H9 (cell line): Measurements from ENCODE around the gene JMJD8. TPM values are rescaled to one million over a fixed set of nuclear protein-coding genes. Genes with fewer than 3 reads are reported as not detected.

Source experiments
- DNase-seq: peaks from one replicate; pipeline ENCODE4 v3.0.0-alpha.2; 2017
- H2AFZ ChIP-seq: one replicate; pipeline ENCODE4 v1.6.1; 2013; ENCODE audit warnings: mild to moderate bottlenecking, low read length, control low read depth, moderate library complexity
- H2AK5ac ChIP-seq: 2 replicates; pipeline ENCODE4 v1.6.1; 2013; ENCODE audit warnings: low read length, control low read depth, mixed read lengths; ENCODE audit not compliant: insufficient read length
- H2BK120ac ChIP-seq: one replicate; pipeline ENCODE4 v1.6.1; 2013; ENCODE audit warnings: low read depth, mild to moderate bottlenecking, low read length, control low read depth, inconsistent platforms; ENCODE audit not compliant: poor library complexity, severe bottlenecking
- H2BK12ac ChIP-seq: 2 replicates; pipeline ENCODE4 v1.6.1; 2013; ENCODE audit warnings: low read length, control low read depth, mixed read lengths, low read depth; ENCODE audit not compliant: insufficient read length
- H2BK15ac ChIP-seq: 2 replicates; pipeline ENCODE4 v1.6.1; 2013; ENCODE audit warnings: low read depth, low read length, control low read depth
- H2BK20ac ChIP-seq: one replicate; pipeline ENCODE4 v1.6.1; 2013; ENCODE audit warnings: low read depth, mild to moderate bottlenecking, low read length, control low read depth, inconsistent platforms; ENCODE audit not compliant: poor library complexity, severe bottlenecking
- H2BK5ac ChIP-seq: 2 replicates; pipeline ENCODE4 v1.6.1; 2013; ENCODE audit warnings: low read length, control low read depth, mixed read lengths; ENCODE audit not compliant: insufficient read length
- H3K14ac ChIP-seq: 2 replicates; pipeline ENCODE4 v1.6.1; 2013; ENCODE audit warnings: low read length, control low read depth; ENCODE audit not compliant: insufficient read depth
- H3K18ac ChIP-seq: 2 replicates; pipeline ENCODE4 v1.6.1; 2013; ENCODE audit warnings: low read depth, mild to moderate bottlenecking, mixed read lengths, low read length, control low read depth; ENCODE audit not compliant: insufficient read length
- H3K23ac ChIP-seq: 2 replicates; pipeline ENCODE4 v1.6.1; 2013; ENCODE audit warnings: low read length, control low read depth, mixed read lengths, low read depth; ENCODE audit not compliant: insufficient read length
- H3K23me2 ChIP-seq: 2 replicates; pipeline ENCODE4 v1.6.1; 2013; ENCODE audit warnings: low read depth, mild to moderate bottlenecking, mixed read lengths, low read length, control low read depth; ENCODE audit not compliant: insufficient read length, poor library complexity, severe bottlenecking
- H3K27ac ChIP-seq: 2 replicates; pipeline ENCODE4 v1.5.1; 2013; ENCODE audit warnings: low read length, control low read depth, mixed read lengths, low read depth; ENCODE audit not compliant: insufficient read length
- H3K27me3 ChIP-seq: 2 replicates; pipeline ENCODE4 v1.6.1; 2013; ENCODE audit warnings: low read length, control low read depth, inconsistent platforms; ENCODE audit not compliant: insufficient read depth
- H3K4ac ChIP-seq: 2 replicates; pipeline ENCODE4 v1.6.1; 2013; ENCODE audit warnings: low read depth, mild to moderate bottlenecking, control low read depth, inconsistent platforms, low read length, moderate library complexity
- H3K4me1 ChIP-seq: 2 replicates; pipeline ENCODE4 v1.6.1; 2013; ENCODE audit warnings: low read length, control low read depth, inconsistent platforms; ENCODE audit not compliant: insufficient read depth
- H3K4me2 ChIP-seq: 2 replicates; pipeline ENCODE4 v1.6.1; 2013; ENCODE audit warnings: low read length, control low read depth, mixed read lengths; ENCODE audit not compliant: insufficient read length, insufficient read depth
- H3K56ac ChIP-seq: 2 replicates; pipeline ENCODE4 v1.6.1; 2013; ENCODE audit warnings: low read depth, mild to moderate bottlenecking, mixed read lengths, low read length, control low read depth; ENCODE audit not compliant: insufficient read length
- H3K79me1 ChIP-seq: 2 replicates; pipeline ENCODE4 v1.6.1; 2013; ENCODE audit warnings: low read depth, mild to moderate bottlenecking, moderate library complexity, low read length, control low read depth, inconsistent platforms; ENCODE audit not compliant: insufficient read depth, poor library complexity, severe bottlenecking
- H3K79me2 ChIP-seq: 2 replicates; pipeline ENCODE4 v1.6.1; 2013; ENCODE audit warnings: low read length, control low read depth, inconsistent platforms; ENCODE audit not compliant: insufficient read depth
- H3K9ac ChIP-seq: 2 replicates; pipeline ENCODE4 v1.6.1; 2013; ENCODE audit warnings: low read length, control low read depth, mixed read lengths; ENCODE audit not compliant: insufficient read length; ENCODE audit errors: extremely low read depth
- H3K9me3 ChIP-seq: one replicate; pipeline ENCODE4 v1.6.1; 2013; ENCODE audit warnings: low read depth, low read length, inconsistent platforms; ENCODE audit not compliant: control insufficient read depth
- H3T11ph ChIP-seq: one replicate; pipeline ENCODE4 v1.6.1; 2013; ENCODE audit warnings: mild to moderate bottlenecking, low read length, control low read depth, inconsistent platforms
- H4K20me1 ChIP-seq: one replicate; pipeline ENCODE4 v1.6.1; 2013; ENCODE audit not compliant: control insufficient read depth, insufficient read length, insufficient read depth
- H4K5ac ChIP-seq: 2 replicates; pipeline ENCODE4 v1.6.1; 2013; ENCODE audit warnings: low read depth, mild to moderate bottlenecking, mixed read lengths, low read length, control low read depth; ENCODE audit not compliant: insufficient read length
- H4K8ac ChIP-seq: replicated peaks from 2 replicates; pipeline ENCODE4 v1.6.1; 2013; ENCODE audit warnings: low read length, control low read depth, mixed read lengths, low read depth; ENCODE audit not compliant: insufficient read length
- H4K91ac ChIP-seq: 2 replicates; pipeline ENCODE4 v1.6.1; 2013; ENCODE audit warnings: low read depth, mild to moderate bottlenecking, moderate library complexity, mixed read lengths, low read length, control low read depth; ENCODE audit not compliant: insufficient read length
- H3K27ac Mint-ChIP-seq, 3 experiments: 2 replicates in 2 of 3; 3 replicates in 1 of 3; pipeline ENCODE4 v1.8.0; 2020 to 2021; ENCODE audit warnings: mixed read lengths in 3 of 3, mild to moderate bottlenecking in 1 of 3, moderate library complexity in 1 of 3
- H3K27me3 Mint-ChIP-seq: 2 replicates; pipeline ENCODE4 v1.8.0; 2021; ENCODE audit warnings: low read depth, mild to moderate bottlenecking, moderate library complexity, mixed read lengths
- H3K36me3 Mint-ChIP-seq, 3 experiments: 2 replicates in 2 of 3; 3 replicates in 1 of 3; pipeline ENCODE4 v1.8.0; 2020 to 2021; ENCODE audit warnings: low read depth in 3 of 3, mixed read lengths in 3 of 3; ENCODE audit not compliant: insufficient read depth in 1 of 3
- H3K4me1 Mint-ChIP-seq, 2 experiments: 2 replicates each; pipeline ENCODE4 v1.8.0; 2020; ENCODE audit warnings: mixed read lengths in 2 of 2
- H3K4me3 Mint-ChIP-seq, 2 experiments: 2 replicates in 1 of 2; 3 replicates in 1 of 2; pipeline ENCODE4 v1.8.0; 2020 to 2021; ENCODE audit warnings: mild to moderate bottlenecking in 2 of 2, mixed read lengths in 2 of 2, moderate library complexity in 1 of 2
- H3K9me3 Mint-ChIP-seq, 2 experiments: 2 replicates in 1 of 2; 3 replicates in 1 of 2; pipeline ENCODE4 v1.8.0; 2020; ENCODE audit warnings: mild to moderate bottlenecking in 2 of 2, mixed read lengths in 2 of 2, moderate library complexity in 1 of 2
- WGBS: extraction: QIAGEN DNeasy Blood & Tissue Kit; methylation state at CpG from one replicate; pipeline ENCODE4 v1.1.7; 2013; ENCODE audit warnings: missing lambda C conversion rate, low lambda C conversion rate, mixed read lengths; ENCODE audit not compliant: insufficient read length; ENCODE audit errors: extremely low coverage; 5-methylcytosine and 5-hydroxymethylcytosine counted together
- total RNA-seq: library from RNA; stranded (reverse); gene quantifications from 2 replicates; pipeline ENCODE4 v1.2.1, GENCODE V29; 2021
- TF ChIP-seq, protein P1 (sequence below): fragments of 200-600 bp; sonication (generic); conservative IDR thresholded peaks from 3 replicates; pipeline ENCODE4 v1.8.0; 2021; ENCODE audit warnings: antibody characterized with exemption, mild to moderate bottlenecking

The JMJD8 gene
- total RNA-seq, 1 experiment from 2014 or later, result 52.7 TPM

DNA sequence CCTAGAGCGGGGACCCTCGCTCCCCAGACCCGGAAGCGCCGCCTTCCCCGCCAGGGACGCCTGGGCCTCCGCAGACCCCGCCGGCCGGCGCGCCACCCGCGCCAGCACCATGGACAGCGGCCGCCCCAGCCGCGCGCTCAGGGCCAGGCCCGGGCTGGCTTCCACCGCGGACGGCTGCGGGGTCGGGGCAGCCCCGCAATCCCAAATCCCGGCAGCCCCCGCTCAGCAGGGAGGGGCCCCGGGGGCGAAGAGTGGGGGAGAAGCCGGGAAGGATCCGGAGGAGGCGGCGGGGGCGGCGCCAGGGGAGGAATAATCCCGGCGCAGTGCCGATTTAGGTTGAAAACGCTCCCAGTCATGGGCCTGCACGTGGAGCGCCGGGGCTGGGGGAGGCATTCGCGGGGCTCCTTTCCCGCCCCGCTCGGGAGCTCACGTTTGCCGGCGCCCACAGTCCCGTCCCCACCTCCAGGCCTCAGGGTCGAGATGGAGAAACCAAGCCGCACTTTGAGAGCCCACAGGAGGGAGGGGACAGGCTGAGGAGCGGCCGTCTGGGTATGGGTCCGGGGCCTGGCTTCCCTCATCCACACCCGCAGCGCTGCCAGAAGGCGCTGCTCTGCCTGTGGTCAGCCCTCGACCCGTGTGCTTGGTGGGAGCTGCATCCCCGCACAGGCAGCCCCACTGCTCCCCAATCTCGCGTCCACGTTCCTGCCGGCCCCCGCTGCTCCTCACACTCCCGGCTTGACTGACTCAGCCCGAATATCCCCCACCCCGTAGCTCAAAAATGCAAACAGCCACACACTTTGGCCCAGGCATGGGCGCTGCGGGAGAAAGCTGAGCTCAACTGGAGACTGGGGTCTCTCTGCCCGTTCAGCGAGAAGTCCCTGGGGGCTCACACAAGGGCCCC is 16.8 kb upstream of the JMJD8 start:
- H3K9me3 ChIP-seq, result no peaks in the 10 kb centered on the region
- H2BK120ac ChIP-seq, result no peak overlapping the region
- H3K27me3 Mint-ChIP-seq, result peaks cover 87% of the 10 kb centered on the region
- no peak overlapping the region for H3K27ac Mint-ChIP-seq
- no peak overlapping the region for H2BK5ac ChIP-seq
- no peaks in the 10 kb centered on the region for H4K20me1 ChIP-seq
- peaks cover 40% of the 10 kb centered on the region for H3K27me3 ChIP-seq
- no peak overlapping the region for H3K14ac ChIP-seq
- H3K4me1 Mint-ChIP-seq, result peaks cover 0 to 5% of the 10 kb centered on the region in 2 experiments; a peak in 1 of 4 replicates
- no peak overlapping the region for H2BK12ac ChIP-seq
- H3K36me3 Mint-ChIP-seq, result peaks cover 0 to 3% (median 0%) of the 10 kb centered on the region in 3 experiments; a peak in 2 of 7 replicates
- H4K5ac ChIP-seq, result no peak overlapping the region
- H2BK15ac ChIP-seq, result no peak overlapping the region
- TF ChIP-seq, protein P1, sequence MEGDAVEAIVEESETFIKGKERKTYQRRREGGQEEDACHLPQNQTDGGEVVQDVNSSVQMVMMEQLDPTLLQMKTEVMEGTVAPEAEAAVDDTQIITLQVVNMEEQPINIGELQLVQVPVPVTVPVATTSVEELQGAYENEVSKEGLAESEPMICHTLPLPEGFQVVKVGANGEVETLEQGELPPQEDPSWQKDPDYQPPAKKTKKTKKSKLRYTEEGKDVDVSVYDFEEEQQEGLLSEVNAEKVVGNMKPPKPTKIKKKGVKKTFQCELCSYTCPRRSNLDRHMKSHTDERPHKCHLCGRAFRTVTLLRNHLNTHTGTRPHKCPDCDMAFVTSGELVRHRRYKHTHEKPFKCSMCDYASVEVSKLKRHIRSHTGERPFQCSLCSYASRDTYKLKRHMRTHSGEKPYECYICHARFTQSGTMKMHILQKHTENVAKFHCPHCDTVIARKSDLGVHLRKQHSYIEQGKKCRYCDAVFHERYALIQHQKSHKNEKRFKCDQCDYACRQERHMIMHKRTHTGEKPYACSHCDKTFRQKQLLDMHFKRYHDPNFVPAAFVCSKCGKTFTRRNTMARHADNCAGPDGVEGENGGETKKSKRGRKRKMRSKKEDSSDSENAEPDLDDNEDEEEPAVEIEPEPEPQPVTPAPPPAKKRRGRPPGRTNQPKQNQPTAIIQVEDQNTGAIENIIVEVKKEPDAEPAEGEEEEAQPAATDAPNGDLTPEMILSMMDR, result no peak
- no peaks in the 10 kb centered on the region for H3K79me2 ChIP-seq
- H3K4me2 ChIP-seq, result no peak overlapping the region
- H3K23ac ChIP-seq, result no peak overlapping the region
- H3K9ac ChIP-seq, result no peak overlapping the region
- H3K18ac ChIP-seq, result no peak overlapping the region
- H3K4me1 ChIP-seq, result no peaks in the 10 kb centered on the region
- H3T11ph ChIP-seq, result no peak overlapping the region
- H2BK20ac ChIP-seq, result no peak overlapping the region
- no peak overlapping the region for H3K27ac ChIP-seq
- no peak overlapping the region for H2AK5ac ChIP-seq
- DNase-seq, result peak; percentile 69
- no CpG with 5 or more reads among the region's 76 CpGs for WGBS
- no peak overlapping the region for H3K4ac ChIP-seq
- H4K8ac ChIP-seq, result no peak overlapping the region
- H4K91ac ChIP-seq, result no peak overlapping the region
- H2AFZ ChIP-seq, result no peak overlapping the region
- H3K23me2 ChIP-seq, result no peaks in the 10 kb centered on the region
- 0 out of 5 replicates have a peak overlapping the region, but pooled peaks of 1 of the 2 experiments have one; percentile 23 for H3K4me3 Mint-ChIP-seq
- H3K56ac ChIP-seq, result no peak overlapping the region
- no peaks in the 10 kb centered on the region for H3K79me1 ChIP-seq
- H3K9me3 Mint-ChIP-seq, result no peaks in the 10 kb centered on the region
